Rectal smooth muscle tissue (tissue), 1 donor: ENCODE measurements around the gene SRCAP.

Experiments
- H3K27ac ChIP-seq: one replicate; pipeline ENCODE4 v1.7.0; 2013; ENCODE audit warnings: low read depth, low read length, inconsistent platforms
- H3K27me3 ChIP-seq: one replicate; pipeline ENCODE4 v1.7.0; 2013; ENCODE audit warnings: low read length; ENCODE audit not compliant: control insufficient read depth, insufficient read depth
- H3K36me3 ChIP-seq: one replicate; pipeline ENCODE4 v1.7.0; 2013; ENCODE audit warnings: low read length; ENCODE audit not compliant: control insufficient read depth, insufficient read depth
- H3K4me1 ChIP-seq: one replicate; pipeline ENCODE4 v1.7.0; 2013; ENCODE audit warnings: low read length; ENCODE audit not compliant: control insufficient read depth, insufficient read depth
- H3K4me3 ChIP-seq: one replicate; pipeline ENCODE4 v1.7.0; 2013; ENCODE audit warnings: low read length
- H3K9ac ChIP-seq: one replicate; pipeline ENCODE4 v1.7.0; 2013; ENCODE audit warnings: low read length

SRCAP gene

GRCh38 chr16:30731411-30731810 lies 32.4 kb downstream of the SRCAP start:
- Histone ChIP-seq H3K9ac (no peak overlapping the region), H3K27me3 (no peaks in the 10 kb centered on the region), H3K4me1 (no peaks in the 10 kb centered on the region), H3K4me3 (no peak overlapping the region), H3K27ac (no peak overlapping the region), H3K36me3 (peaks cover 43% of the 10 kb centered on the region)

GRCh38 chr16:30736995-30737793 lies 38.2 kb downstream of the SRCAP start:
- Histone ChIP-seq H3K4me1 (peaks cover 7% of the 10 kb centered on the region), H3K27me3 (no peaks in the 10 kb centered on the region), H3K36me3 (peaks cover 49% of the 10 kb centered on the region), H3K27ac (no peak overlapping the region), H3K4me3 (no peak overlapping the region), H3K9ac (no peak overlapping the region)

DNA sequence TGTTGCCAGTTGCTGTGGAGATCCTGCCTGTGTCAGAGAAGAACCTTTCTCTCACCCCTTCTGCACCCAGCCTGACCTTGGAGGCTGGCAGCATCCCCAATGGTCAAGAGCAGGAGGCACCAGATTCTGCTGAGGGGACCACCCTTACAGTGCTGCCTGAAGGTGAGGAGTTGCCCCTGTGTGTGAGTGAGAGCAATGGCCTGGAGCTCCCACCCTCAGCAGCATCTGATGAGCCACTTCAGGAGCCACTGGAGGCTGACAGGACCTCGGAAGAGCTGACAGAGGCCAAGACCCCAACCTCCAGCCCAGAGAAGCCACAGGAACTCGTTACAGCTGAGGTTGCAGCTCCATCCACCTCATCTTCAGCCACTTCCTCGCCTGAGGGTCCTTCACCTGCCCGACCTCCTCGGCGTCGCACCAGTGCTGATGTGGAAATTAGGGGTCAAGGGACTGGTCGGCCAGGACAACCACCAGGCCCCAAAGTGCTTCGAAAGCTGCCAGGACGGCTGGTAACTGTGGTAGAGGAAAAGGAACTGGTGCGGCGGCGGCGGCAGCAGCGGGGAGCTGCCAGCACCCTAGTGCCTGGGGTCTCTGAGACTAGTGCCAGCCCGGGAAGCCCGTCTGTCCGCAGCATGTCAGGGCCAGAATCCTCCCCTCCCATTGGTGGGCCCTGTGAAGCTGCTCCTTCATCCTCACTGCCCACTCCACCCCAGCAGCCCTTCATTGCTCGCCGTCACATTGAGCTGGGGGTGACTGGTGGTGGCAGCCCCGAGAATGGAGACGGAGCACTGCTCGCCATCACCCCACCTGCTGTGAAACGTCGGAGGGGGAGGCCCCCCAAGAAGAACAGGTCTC lies 39.0 kb downstream of the SRCAP start:
- Histone ChIP-seq H3K27ac (no peak overlapping the region), H3K36me3 (peaks cover 45% of the 10 kb centered on the region)

GRCh38 chr16:30738984-30739951 lies 40.3 kb downstream of the SRCAP start:
- H3K4me1 ChIP-seq, result peaks cover 7% of the 10 kb centered on the region
- H3K4me3 ChIP-seq, result no peak overlapping the region
- H3K27ac ChIP-seq, result no peak overlapping the region
- H3K27me3 ChIP-seq, result no peaks in the 10 kb centered on the region
- H3K9ac ChIP-seq, result no peak overlapping the region
- H3K36me3 ChIP-seq, result peaks cover 40% of the 10 kb centered on the region

More for the DNA sequence above, 39.0 kb downstream of the SRCAP start:
- Histone ChIP-seq H3K4me1 (peaks cover 7% of the 10 kb centered on the region), H3K4me3 (no peak overlapping the region), H3K27me3 (no peaks in the 10 kb centered on the region), H3K9ac (no peak overlapping the region)

- peak overlapping the region; percentile 34 for H3K27ac ChIP-seq
- H3K9ac ChIP-seq, result no peak overlapping the region
- peaks cover 37% of the 10 kb centered on the region for H3K36me3 ChIP-seq
- peak overlapping the region; percentile 33 for H3K4me3 ChIP-seq
- no peaks in the 10 kb centered on the region for H3K27me3 ChIP-seq
- peaks cover 7% of the 10 kb centered on the region for H3K4me1 ChIP-seq
Measured at GRCh38 chr16:30740364-30741251, 41.6 kb downstream of the SRCAP start.

DNA sequence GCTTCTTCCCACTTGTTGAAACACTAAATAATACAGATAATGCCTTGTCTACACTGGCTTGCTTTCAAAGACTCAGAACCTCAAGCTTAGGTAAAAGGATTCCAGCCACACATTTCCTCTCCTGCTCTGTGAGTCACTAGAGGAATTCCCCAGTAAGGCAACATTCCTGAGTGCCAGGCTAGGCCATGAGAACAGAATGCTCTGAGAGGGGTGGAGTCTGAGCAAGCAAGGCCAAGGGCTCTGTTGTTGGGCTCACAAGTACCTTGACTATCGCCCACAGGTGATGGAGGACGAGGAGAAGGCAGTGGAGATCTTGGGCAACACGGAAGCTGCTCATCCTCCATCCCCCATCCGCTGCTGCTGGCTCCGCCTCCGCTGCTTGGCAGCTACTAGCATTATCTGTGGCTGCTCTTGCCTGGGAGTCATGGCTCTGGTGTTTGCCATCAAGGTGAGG lies 42.5 kb downstream of the SRCAP start:
- Histone ChIP-seq H3K27me3 (no peaks in the 10 kb centered on the region), H3K4me3 (no peak overlapping the region), H3K9ac (no peak overlapping the region), H3K27ac (no peak overlapping the region), H3K36me3 (peaks cover 28% of the 10 kb centered on the region), H3K4me1 (peaks cover 7% of the 10 kb centered on the region)

GRCh38 chr16:30743716-30744115 lies 44.7 kb downstream of the SRCAP start:
- Histone ChIP-seq H3K27ac (peak overlapping the region; percentile 16), H3K4me3 (no peak overlapping the region), H3K4me1 (peaks cover 7% of the 10 kb centered on the region), H3K27me3 (no peaks in the 10 kb centered on the region), H3K9ac (no peak overlapping the region), H3K36me3 (peaks cover 8% of the 10 kb centered on the region)

GRCh38 chr16:30744183-30744582 lies 45.2 kb downstream of the SRCAP start:
- Histone ChIP-seq H3K36me3 (peaks cover 6% of the 10 kb centered on the region), H3K9ac (no peak overlapping the region), H3K4me1 (peaks cover 7% of the 10 kb centered on the region), H3K27ac (peak overlapping the region; percentile 16), H3K27me3 (no peaks in the 10 kb centered on the region), H3K4me3 (no peak overlapping the region)

DNA sequence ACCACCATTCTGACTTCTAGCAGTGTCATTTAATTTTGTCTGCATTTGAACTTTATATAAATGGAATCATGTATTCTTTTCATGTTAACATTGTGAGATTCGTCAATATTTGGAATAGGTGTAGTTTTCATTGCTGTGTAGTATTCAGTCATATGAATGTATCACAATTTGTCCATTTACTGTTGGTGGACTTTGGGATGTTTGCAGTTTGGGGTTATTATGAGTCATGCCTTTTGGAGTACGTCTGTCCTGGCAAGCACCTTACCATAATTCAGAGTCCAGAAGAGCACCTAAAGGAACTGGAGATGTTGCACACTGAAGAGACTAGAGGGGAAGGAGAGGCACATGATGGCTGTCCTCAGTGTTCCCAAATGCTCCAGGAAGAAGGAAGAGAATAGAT lies 46.1 kb downstream of the SRCAP start:
- Histone ChIP-seq H3K27me3 (no peaks in the 10 kb centered on the region), H3K27ac (no peak overlapping the region), H3K9ac (no peak overlapping the region), H3K36me3 (peaks cover 6% of the 10 kb centered on the region), H3K4me1 (peaks cover 7% of the 10 kb centered on the region), H3K4me3 (no peak overlapping the region)

DNA sequence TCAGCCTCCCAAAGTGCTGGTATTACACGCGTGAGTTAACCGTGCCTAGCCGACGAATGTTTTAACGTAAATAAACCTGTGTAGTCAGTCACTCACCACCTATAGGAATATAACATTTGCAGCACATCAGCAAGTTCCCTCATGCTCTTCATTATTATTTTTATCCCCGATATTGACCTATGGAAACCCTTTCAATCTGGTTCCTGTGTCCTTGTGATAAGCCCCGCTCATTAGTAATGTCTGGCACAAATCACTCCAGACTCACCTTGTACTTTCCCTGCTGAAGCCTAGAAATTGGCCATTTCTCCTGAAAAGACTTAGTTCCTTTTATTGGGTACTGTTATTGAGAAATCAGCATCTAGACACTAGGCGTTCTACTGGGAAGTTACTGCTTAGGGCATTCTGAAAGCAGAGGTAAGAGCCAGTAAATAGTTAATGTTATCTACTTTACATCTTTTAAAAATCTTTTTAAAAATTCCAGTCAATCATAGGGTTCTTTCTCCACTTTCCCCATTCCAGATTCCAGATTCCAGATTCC lies 47.7 kb downstream of the SRCAP start:
- H3K4me3 ChIP-seq, result no peak overlapping the region
- H3K27me3 ChIP-seq, result no peaks in the 10 kb centered on the region
- H3K27ac ChIP-seq, result peak overlapping the region; percentile 19
- H3K9ac ChIP-seq, result no peak overlapping the region
- H3K4me1 ChIP-seq, result no peaks in the 10 kb centered on the region
- H3K36me3 ChIP-seq, result peaks cover 9% of the 10 kb centered on the region

- H3K4me1 ChIP-seq, result no peaks in the 10 kb centered on the region
- H3K27me3 ChIP-seq, result no peaks in the 10 kb centered on the region
- H3K9ac ChIP-seq, result peak overlapping the region; percentile 70
- peaks cover 9% of the 10 kb centered on the region for H3K36me3 ChIP-seq
- peak overlapping the region; percentile 83 for H3K4me3 ChIP-seq
- peak overlapping the region; percentile 77 for H3K27ac ChIP-seq
Measured at GRCh38 chr16:30747331-30747730, 48.4 kb downstream of the SRCAP start.
